GM19193 (cell line): ENCODE results near the gene PACS2.
A peak's percentile ranks its signal among the peaks of the same experiment; 100 is the strongest.

Source experiments
- POLR2A ChIP-seq: IDR thresholded peaks from 4 replicates; pipeline ENCODE4 v1.6.1; 2011; ENCODE audit not compliant: insufficient read depth, insufficient read length; ENCODE audit errors: extremely low read depth

The PACS2 gene

DNA sequence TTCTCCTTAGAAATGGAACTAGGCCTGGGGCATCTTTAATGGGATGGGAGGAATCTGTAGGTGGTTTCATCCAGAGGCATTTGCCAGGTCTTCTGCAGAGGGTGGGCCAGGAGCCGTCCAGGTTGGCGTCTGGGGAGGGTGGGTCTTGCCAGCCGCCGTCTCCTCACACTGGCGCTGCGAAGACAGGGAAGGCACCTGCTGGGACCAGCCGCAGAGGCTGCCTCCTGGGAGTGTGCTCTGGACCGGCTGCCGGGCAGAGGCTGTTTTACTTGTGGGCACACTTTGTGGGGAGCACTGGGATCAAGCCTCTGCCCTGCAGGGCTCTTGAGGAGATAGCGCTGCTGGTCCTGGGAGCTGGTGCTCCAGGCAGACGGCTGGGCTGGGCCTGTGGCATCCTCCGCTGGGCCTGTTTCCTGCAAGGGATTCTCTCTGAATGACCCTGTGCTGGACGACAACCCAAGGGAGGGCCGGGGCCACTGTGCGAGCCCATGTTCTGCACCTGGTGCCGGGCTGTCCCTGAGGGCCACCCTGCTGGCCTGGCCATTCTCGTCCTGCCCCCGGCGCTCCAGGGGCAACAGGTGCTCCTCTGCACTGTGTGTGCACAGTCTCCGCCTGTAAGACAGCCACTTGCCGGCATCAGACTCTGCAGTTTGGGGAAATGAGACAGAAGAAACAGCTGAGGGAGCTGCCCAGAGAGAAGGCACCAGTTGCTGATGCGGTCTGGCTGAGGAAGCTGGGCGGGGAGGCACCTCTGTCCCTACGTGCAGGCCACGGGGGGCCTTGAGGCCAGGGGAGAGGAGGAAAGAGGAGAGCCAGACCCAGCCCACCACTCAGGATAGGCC lies 73.8 kb downstream of the PACS2 start:
- TF ChIP-seq POLR2A, result no peak

DNA sequence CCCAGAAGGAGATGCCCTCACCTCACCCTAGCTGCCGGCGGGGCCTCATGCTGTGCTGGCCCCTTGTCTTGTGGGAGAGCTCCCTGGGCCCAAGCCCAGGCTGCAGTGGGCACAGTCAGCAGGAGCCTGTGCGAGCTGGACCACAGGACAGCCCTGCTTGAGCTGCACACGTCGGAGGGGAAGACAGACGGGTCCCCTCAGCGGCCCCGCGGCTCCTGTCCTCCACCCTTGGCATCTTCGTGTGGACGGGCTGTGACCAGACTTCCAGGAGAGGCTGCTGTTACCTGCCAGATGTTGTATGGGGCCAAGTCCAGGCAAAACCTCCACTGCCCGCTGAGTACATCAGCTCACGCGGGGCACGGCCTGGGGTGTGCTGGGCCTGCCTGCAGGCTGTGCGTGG lies 74.4 kb downstream of the PACS2 start:
- TF ChIP-seq POLR2A, result no peak

DNA sequence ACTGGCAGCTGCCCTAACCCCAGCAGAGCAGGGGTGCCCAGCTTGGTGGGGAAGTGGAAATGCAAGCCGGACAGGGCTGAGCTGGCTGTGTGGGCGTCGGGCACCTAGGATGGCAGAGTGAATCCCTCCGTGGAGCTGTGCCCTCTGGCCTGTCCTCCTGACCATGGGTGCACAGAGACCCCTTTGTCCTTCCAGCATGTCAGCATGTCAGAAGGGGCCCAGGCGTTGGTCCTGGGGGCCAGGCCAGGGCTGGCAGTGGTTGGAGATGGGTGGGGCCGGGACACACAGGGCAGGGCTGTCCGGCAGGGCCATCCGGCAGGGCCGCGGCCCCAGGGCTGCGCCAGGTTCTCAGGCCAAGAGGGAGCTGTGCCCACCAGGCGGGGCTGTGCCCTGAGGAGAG lies 75.0 kb downstream of the PACS2 start:
- no peak for TF ChIP-seq POLR2A

DNA sequence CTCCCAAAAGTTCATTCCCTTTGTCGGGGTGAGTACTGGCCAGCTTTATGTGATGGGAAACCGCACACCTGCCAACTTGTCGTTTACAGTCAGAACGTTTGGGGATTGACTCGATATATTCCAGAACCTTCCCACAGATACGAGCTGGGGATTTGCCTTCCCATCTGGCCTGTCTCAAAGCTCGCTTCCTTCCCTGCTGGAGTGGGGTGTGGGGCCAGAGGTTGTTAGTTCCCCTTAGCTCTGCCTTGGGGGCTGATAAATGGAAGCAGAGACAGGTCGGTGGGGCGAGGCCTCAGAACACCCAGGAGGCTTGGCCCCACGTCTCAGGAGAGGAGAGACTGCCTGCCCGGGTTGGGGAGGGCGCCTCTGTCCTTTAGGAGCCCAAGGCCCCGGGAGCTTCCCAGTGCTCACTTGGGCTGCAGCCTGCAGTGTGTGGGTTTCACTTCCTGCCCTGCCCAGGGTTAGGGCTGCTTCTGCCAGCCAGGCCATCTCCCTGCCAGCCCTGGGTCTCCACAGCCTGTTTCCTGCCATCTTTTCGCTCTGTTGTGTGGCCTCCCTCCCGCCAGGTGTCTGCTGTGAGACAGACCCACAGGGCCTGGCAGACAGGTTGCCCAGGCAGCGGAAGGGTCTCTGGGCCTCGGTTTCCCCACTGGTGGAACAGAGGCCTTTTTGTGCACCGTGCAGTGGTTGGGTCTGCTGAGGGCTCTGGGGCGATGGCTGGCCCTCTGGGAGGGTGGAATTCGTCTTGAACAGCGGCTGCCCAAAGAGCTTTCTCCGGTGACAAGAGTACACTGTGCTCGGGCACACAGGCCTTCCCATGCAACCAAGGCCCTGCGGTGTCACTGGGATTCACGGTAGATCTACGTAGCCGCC lies 75.7 kb downstream of the PACS2 start:
- TF ChIP-seq POLR2A, result no peak

DNA sequence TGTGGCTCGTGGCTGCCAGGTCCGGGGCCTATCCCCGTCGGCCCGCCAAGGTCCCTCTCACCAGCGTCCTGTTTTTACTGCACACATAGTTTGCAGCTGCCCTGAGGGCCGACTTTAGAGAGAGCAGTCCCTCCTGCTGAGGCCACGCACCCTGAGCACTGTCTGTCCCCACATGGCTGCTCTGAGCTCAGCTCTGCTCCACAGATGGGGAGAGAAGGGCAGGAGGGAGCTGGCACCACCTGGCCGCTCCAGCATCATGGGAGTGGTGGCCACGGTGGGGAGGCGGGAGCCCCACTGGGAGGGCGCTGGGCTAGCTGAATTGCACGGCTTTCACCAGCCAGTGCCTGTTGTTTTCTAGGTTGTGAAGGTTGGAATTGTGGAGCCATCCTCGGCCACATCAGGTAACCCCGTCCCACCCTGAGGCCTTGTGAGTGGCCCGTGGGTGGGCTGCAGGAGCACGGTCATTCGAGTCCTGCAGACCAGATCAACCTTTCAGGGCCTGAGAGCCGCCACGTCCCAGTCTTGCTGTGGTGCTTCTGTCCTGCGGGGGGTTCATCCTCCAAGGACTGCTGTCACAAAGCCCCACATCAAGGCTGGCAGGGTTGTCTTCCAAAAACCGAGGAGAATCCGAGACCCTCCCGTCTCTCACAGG lies 76.4 kb downstream of the PACS2 start:
- no peak for TF ChIP-seq POLR2A

DNA sequence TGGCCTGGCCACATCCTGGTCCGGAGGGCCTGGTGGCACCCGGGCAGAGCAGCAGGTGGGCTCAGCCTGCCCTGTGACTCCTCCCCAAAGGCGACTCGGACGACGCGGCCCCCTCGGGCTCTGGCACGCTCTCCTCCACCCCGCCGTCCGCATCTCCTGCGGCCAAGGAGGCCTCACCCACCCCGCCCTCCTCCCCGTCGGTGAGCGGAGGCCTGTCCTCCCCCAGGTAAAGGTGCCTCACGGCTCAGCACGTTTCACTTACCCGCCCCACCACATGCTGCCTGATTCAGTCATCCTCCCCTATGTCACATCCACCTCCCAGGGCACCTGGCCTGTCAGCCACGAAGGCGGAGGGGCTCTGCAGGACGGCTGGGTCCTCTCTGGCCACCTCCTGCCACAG lies 77.0 kb downstream of the PACS2 start:
- TF ChIP-seq POLR2A, result no peak

DNA sequence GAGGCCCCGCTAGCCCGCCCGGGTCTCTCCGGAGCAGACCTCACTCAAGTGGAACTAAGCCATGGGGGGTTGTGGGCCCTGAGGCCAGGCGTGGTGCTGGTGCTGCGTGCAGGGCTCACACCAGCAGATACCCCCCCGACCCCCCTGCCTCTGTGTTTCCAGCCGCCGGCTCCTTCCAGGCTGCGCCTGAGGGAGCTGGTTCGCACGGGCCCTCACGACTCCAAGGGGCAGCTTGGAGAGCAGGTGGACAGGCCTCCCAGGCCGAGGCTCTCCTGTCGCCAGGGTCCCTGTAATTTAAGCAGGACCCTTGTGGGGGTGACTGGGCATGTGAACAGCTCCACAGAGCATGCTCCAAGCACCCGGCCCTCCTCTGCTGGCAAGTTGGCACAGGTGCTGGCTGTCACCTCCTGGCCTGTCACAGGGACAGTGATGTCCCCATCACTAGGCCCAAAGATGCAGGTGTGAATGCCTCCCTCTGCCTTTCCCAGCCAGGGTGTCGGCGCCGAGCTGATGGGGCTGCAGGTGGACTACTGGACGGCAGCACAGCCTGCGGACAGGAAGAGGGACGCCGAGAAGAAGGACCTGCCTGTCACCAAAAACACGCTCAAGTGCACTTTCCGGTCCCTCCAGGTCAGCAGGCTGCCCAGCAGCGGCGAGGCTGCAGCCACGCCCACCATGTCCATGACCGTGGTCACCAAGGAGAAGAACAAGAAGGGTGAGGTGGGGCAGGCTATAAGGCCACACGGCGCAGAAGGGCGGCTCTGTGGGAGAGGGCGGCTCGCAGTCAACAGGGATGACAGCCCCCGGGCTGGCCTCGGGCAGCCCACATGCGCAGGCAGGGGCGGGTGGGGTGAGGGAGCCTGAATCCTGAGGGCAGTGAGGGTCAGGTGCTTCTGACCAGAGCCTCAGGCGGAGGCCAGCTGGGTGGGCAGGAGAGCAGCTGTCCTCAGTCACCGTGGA lies 77.9 kb downstream of the PACS2 start:
- TF ChIP-seq POLR2A, result no peak

DNA sequence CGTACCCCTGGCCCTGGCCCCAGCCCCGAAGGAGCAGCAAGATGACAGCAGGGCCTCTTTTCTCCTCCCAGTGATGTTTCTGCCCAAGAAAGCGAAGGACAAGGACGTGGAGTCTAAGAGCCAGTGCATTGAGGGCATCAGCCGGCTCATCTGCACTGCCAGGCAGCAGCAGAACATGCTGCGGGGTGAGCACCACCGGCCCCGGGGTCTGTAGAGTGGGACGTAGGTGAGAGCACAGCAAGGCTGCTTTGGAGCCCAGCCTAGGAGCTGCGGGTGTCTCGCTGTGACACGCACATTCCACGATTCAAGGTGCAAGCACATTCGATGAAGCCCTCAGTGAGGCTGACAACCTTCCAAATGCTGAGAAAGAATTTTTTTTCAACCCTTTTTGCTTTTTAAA lies 78.6 kb downstream of the PACS2 start:
- TF ChIP-seq POLR2A, result no peak

DNA sequence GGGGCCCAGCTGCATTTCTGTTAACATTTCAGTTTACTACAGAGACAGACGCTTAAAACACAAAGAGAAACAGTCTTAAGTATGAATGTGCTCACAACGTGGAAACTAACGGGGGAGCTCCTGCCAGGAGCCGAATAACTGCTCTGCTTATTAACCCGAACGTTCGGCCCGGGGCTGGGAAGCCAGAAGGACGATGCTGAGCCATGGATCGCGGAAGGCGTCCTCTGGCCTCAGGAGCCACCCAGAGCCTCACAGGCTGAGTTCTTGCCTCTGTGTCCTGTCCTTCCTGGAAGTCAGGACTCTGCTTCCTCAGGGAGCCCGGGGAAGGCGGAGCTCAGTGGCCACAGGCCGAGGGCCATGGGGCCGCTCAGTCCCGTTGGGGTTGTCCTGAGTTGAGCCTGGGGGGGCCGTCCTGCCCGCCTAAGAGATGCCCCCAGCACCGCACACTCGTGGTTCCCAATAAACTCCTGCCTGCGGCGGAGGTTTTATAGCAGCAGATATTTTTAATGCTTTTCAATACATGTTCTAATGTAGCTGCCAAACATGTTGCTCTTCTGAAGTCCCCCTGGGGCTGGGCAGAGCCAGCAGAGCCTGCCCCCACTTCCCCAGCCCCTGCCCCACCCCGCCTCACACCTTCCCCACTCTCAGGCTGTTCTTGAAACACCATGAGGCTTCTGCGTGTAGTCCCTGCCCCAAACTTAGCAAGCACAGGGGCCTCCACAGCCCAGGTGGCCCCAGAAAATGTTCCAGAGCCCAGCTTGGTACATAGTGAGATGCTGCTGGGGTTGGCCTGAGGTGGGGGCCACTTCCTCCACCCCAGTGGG lies 80.4 kb downstream of the PACS2 start:
- no peak for TF ChIP-seq POLR2A

DNA sequence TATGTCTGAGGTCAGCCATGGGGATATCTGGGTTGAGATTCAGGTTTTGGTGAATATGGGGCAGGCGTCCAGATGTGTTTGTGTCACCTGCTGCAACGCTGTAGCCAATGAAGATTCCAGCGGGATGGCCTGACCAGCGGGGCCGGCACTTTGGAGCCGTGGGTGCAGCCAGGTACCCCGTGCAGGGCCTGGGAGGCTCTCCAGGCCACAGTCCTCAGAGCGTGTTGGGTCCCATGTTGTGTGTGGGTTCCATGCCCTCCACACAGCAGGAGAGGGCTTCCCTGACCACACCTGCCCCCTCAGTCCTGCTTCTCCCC lies 80.9 kb downstream of the PACS2 start:
- no peak for TF ChIP-seq POLR2A

DNA sequence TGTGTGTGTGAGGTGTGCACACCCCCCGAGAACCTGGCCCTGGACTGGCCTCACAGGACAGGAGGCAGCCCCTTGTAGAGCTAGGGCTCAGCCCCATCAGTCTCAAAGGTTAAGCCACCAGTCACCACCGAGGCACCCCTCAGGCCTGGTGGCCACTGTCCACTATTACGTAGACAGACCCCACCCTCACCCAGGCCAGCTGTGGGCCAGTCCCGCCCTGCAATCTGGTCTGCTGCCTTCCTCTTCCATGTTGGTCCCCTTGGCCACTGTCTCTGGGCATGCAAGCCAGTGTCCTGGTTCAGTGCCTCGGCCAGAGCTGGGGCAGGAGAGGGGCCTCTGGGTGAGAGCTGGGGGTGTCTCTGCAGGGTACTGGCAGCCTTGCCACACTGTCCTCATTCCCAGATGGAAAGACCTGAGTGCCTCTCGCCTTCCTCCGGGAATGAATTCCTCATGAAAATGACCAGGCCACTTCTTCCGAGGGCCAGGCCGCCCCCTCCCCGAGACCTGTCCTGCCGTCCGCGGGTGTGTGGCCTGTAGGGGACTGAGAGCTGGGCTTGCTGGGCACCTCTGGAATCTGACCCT lies 82.9 kb downstream of the PACS2 start:
- no peak for TF ChIP-seq POLR2A

DNA sequence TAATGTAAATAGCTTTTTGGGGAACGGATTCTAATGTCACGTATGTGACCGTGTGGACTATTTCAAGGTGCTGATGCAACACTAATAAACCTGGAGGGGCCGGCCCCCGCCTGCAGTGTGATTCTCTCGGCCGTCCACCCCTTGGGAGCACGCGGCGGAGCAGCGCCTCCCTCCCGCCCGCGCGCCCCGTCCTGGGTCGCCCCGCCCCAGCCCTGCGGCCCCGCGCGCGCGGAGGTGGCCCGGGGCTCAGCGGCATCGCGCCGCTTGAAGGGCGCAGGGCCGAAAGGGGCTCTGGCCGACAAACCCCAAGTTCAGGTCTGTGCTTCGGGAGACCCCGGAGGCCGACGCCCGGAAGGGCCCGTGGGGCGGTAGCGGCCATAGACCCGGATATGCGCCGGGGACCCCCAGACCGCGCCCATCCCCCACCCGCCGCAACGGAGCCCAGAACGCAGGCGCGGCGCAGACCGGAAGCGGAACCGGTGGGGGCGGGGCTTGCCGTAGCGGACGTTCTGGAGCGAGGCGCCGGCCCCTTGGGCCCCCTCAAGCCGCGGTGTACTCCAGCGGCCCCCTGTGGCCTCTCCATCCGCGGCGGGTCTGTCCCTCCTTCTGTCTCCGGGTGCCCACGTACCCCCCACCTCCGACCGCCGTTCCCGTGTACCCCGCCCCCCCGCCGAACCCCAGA lies 83.6 kb downstream of the PACS2 start, which contains the start of gene TEX22:
TEX22 (plus strand) TSS at position 495 of the 682 bp plus-strand sequence. CDS start 803 bp downstream, outside the sequence.
- peak; percentile 77 for TF ChIP-seq POLR2A
